Measurements from ENCODE around the gene FOXE1.

- TF ChIP-seq CTCF (conservative IDR thresholded peaks at IDR 0.05; ENCODE audit: low read depth, low read length) (no peak), SMC3 (IDR thresholded peaks at IDR 0.05; ENCODE audit: low read depth, low read length) (no peak), RCOR1 (IDR thresholded peaks at IDR 0.05; ENCODE audit: insufficient replicate concordance, low read length) (no peak)
These were observed 33.3 kb upstream of the FOXE1 start for GRCh38 chr9:97819735-97820134.
